BJ (cell line): ENCODE results near the gene HNRNPA3. TPM values are rescaled to one million over a fixed set of nuclear protein-coding genes. Genes with fewer than 3 reads are reported as not detected.

ENCODE experiments used
- CTCF ChIA-PET: fragments of 350-600 bp; formaldehyde crosslinking; extraction: SDS; loops from one replicate; lab custom pipeline; 2021; ENCODE audit warnings: antibody characterized with exemption, inconsistent platforms; lab: Yijun Ruan, JAX
- POLR2A ChIA-PET: fragments of 300-600 bp; sonication (Branson Sonifier 250); formaldehyde crosslinking; extraction: SDS; loops from one replicate; lab custom pipeline; 2021; ENCODE audit warnings: antibody characterized with exemption; lab: Charles Lee
- DNase-seq: peaks from one replicate; pipeline ENCODE4 v3.0.0-alpha.2; 2011; ENCODE audit warnings: low read depth
- H3K27me3 ChIP-seq: 2 replicates; pipeline ENCODE4 v1.6.0; 2011; ENCODE audit warnings: low read length; ENCODE audit not compliant: control insufficient read depth, insufficient read depth
- H3K36me3 ChIP-seq: 2 replicates; pipeline ENCODE4 v1.5.1; 2011; ENCODE audit warnings: low read length; ENCODE audit not compliant: control insufficient read depth, insufficient read depth
- H3K4me3 ChIP-seq: 2 replicates; pipeline ENCODE4 v1.5.1; 2011; ENCODE audit warnings: low read depth, mild to moderate bottlenecking, control low read depth, low read length
- polyA plus RNA-seq: library from polyadenylated mRNA; depleted of rRNA; stranded (reverse); fragments of >200 nt; gene quantifications from 2 replicates; pipeline ENCODE4 v1.2.3, GENCODE V29; 2011
- TF ChIP-seq, protein P1 (sequence below): IDR thresholded peaks from 2 replicates; pipeline ENCODE4 v1.5.1; 2011; ENCODE audit warnings: low read depth, mild to moderate bottlenecking, control low read depth, inconsistent platforms, low read length, moderate library complexity; ENCODE audit not compliant: insufficient read depth

Gene HNRNPA3
- polyA plus RNA-seq, 1 experiment, result 31.8 TPM

DNA sequence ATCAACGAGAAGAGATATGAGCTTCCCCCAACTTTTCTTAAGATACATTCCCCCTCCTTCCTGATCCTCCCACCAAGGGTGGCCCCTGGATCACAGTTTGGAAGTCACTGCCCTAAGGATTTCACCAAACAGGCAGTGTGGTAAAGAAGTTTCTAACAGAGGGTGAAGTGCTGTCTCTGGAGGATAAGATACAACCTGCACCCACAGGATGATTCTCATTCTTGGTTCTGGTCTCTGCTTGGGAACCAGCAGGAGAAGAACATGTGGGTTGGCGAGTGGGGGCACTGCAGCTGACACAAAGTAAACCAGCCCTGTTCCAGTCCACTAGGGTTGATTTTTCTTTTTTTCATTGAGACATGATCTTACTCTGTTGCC is 42.6 kb downstream of the HNRNPA3 start:
- ChIA-PET CTCF (interaction anchor here (1.0 to 1.6 kb wide), 4 partner anchors 8 to 34 kb away, joined by 3 to 8 read pairs (median 6); no protein-coding TSS in a partner anchor), POLR2A (interaction anchor here (0.5 kb wide), 1 partner anchor 508 kb away, joined by 3 read pairs; no protein-coding TSS in a partner anchor)
- H3K4me3 ChIP-seq, result no peak overlapping the region
- no peaks in the 10 kb centered on the region; the same call in 1 of the 2 replicates for H3K36me3 ChIP-seq
- H3K27me3 ChIP-seq, result no peaks in the 10 kb centered on the region
- DNase-seq, result no peak
- TF ChIP-seq, protein P1, sequence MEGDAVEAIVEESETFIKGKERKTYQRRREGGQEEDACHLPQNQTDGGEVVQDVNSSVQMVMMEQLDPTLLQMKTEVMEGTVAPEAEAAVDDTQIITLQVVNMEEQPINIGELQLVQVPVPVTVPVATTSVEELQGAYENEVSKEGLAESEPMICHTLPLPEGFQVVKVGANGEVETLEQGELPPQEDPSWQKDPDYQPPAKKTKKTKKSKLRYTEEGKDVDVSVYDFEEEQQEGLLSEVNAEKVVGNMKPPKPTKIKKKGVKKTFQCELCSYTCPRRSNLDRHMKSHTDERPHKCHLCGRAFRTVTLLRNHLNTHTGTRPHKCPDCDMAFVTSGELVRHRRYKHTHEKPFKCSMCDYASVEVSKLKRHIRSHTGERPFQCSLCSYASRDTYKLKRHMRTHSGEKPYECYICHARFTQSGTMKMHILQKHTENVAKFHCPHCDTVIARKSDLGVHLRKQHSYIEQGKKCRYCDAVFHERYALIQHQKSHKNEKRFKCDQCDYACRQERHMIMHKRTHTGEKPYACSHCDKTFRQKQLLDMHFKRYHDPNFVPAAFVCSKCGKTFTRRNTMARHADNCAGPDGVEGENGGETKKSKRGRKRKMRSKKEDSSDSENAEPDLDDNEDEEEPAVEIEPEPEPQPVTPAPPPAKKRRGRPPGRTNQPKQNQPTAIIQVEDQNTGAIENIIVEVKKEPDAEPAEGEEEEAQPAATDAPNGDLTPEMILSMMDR, result no peak

DNA sequence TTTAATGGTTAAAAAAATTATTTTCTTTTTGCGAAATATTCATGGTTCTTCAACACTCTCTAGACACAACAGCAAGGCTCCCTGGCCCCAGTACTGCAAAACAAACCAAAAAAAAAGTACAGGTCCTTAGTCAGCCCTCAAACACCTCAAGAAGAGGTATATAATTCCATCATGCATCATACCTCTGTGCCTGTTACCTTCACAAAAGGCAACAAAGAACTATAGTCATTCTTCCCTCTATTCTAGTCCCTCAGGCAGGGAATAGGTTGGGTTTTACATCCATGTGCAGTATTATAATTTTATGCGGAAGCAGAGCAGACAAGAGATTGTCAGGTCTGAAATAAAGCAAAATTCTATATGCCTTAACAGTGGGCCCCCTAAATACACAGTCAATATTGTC is 43.4 kb downstream of the HNRNPA3 start:
- H3K4me3 ChIP-seq, result no peak overlapping the region
- TF ChIP-seq, protein P1, result no peak
- CTCF ChIA-PET, result no interaction called here
- H3K27me3 ChIP-seq, result no peaks in the 10 kb centered on the region
- POLR2A ChIA-PET, result interaction anchor here (0.6 kb wide), 1 partner anchor 110 kb away, joined by 4 read pairs; no protein-coding TSS in a partner anchor
- H3K36me3 ChIP-seq, result no peaks in the 10 kb centered on the region; the same call in 1 of the 2 replicates
- no peak for DNase-seq

DNA sequence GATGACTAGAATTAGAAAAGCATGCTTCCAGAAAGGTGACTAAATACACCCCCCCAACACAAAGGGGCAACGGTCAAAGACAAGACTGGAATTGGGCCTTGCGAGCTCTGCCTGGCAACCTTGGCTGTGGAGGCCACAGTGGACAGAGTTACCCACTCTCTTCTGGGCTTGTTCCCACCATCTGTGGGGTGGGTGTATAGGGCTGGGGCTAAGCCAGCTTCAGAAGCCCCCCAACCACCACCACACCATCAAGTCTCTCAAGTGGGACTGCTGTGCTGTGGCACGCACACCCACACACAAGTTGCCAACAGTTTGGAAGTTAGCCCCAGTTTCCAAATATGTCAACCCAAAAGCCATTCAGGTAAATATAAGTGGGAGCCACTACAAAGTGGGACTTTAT is 44.1 kb downstream of the HNRNPA3 start:
- DNase-seq, result no peak
- TF ChIP-seq, protein P1, result no peak
- H3K27me3 ChIP-seq, result no peaks in the 10 kb centered on the region
- POLR2A ChIA-PET, result no interaction called here
- H3K4me3 ChIP-seq, result no peak overlapping the region
- H3K36me3 ChIP-seq, result no peaks in the 10 kb centered on the region; the same call in 1 of the 2 replicates
- CTCF ChIA-PET, result no interaction called here

DNA sequence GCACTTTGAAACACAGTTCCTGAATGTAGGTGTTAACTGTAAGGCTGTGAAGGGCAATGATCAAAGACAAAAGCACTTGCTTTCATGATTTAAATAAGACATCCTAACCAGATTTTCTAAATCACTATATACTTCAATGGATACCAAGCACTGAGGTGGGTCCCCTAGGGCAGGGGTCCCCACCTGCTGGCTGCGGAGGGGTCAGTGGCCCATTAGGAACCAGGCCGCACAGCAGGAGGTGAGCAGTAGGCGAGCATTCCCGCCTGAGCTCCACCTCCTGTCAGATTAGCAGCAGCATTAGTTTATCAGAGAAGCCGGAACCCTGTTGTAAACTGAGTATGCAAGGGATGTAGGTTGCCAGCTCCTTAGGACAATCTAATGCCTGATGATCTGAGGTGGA is 44.9 kb downstream of the HNRNPA3 start:
- CTCF ChIA-PET, result no interaction called here
- Histone ChIP-seq H3K4me3 (no peak overlapping the region), H3K27me3 (no peaks in the 10 kb centered on the region), H3K36me3 (no peaks in the 10 kb centered on the region; the same call in 1 of the 2 replicates)
- POLR2A ChIA-PET, result no interaction called here
- TF ChIP-seq, protein P1, result no peak
- DNase-seq, result no peak

DNA sequence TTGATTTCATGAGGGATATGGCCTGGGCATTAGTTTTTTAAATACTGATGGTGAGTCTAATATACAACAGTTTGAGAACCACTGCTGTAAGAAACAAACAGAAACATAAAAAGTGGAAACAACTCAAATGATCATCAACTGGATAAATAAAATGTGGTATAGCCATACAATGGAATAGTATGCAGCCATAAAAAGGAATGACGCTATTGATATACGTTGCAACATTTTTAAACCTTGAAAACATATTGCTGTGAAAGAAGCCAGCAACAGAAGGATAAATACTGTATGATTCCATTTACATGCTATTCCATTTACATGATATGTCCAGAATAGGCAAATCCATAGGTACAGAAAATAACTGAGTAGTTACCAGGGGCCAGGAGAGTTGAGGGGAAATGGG is 45.5 kb downstream of the HNRNPA3 start:
- no peak for DNase-seq
- Histone ChIP-seq H3K4me3 (no peak overlapping the region), H3K36me3 (no peaks in the 10 kb centered on the region; the same call in 1 of the 2 replicates), H3K27me3 (no peaks in the 10 kb centered on the region)
- ChIA-PET CTCF (no interaction called here), POLR2A (no interaction called here)
- TF ChIP-seq, protein P1, result no peak
